H1 (cell line): Measurements from ENCODE around the gene LMNB1. TPM values are rescaled to one million over a fixed set of nuclear protein-coding genes. Genes with fewer than 3 reads are reported as not detected.

Experiments
- CTCF ChIA-PET: fragments of 300-600 bp; sonication (Branson Sonifier 250); formaldehyde crosslinking; loops from one replicate; lab custom pipeline; 2021; ENCODE audit not compliant: partially characterized antibody; lab: Charles Lee
- POLR2A ChIA-PET: fragments of 300-600 bp; sonication (Branson Sonifier 250); formaldehyde crosslinking; loops from one replicate; lab custom pipeline; 2021; ENCODE audit warnings: inconsistent platforms; ENCODE audit not compliant: partially characterized antibody; lab: Charles Lee
- DNase-seq, 2 experiments: peaks; one replicate each; pipeline versions ENCODE4 v3.0.0 to v3.0.0-alpha.2; 2010 to 2022; ENCODE audit warnings: low spot score in 2 of 2, low read depth in 1 of 2, mixed read lengths in 1 of 2
- FAIRE-seq: peaks from 2 replicates; lab custom pipeline; 2011; peaks lifted over from hg19 to GRCh38; lab: Jason Lieb, UNC
- H2AFZ ChIP-seq: 2 replicates; pipeline ENCODE4 v1.8.1; 2012; ENCODE audit warnings: low read length, inconsistent platforms
- H2AK5ac ChIP-seq: 2 replicates; pipeline ENCODE4 v1.6.1; 2013; ENCODE audit warnings: low read depth, low read length
- H2BK120ac ChIP-seq: replicated peaks from 2 replicates; pipeline ENCODE3; 2013; ENCODE audit warnings: low read depth, low read length, inconsistent platforms
- H2BK12ac ChIP-seq: 2 replicates; pipeline ENCODE4 v1.6.1; 2013; ENCODE audit warnings: low read depth, low read length
- H2BK15ac ChIP-seq: 2 replicates; pipeline ENCODE4 v1.6.1; 2013; ENCODE audit warnings: low read length
- H2BK20ac ChIP-seq: 2 replicates; pipeline ENCODE4 v1.6.1; 2013; ENCODE audit warnings: low read length
- H2BK5ac ChIP-seq: 2 replicates; pipeline ENCODE4 v1.6.1; 2013; ENCODE audit warnings: low read depth, low read length
- H3K14ac ChIP-seq: 2 replicates; pipeline ENCODE4 v1.6.1; 2013; ENCODE audit warnings: inconsistent platforms; ENCODE audit not compliant: insufficient read length
- H3K18ac ChIP-seq: 2 replicates; pipeline ENCODE4 v1.6.1; 2013; ENCODE audit warnings: low read length; ENCODE audit errors: extremely low read depth
- H3K23ac ChIP-seq: 2 replicates; pipeline ENCODE4 v1.6.1; 2013; ENCODE audit warnings: inconsistent platforms; ENCODE audit not compliant: insufficient read length
- H3K23me2 ChIP-seq: 2 replicates; pipeline ENCODE4 v1.6.1; 2013; ENCODE audit warnings: low read depth, low read length
- H3K27ac ChIP-seq: 2 replicates; pipeline ENCODE4 v1.6.1; 2011; ENCODE audit warnings: low read depth, low read length, inconsistent platforms
- H3K27me3 ChIP-seq, 4 experiments: replicated peaks in 1 of 4; 1 replicate in 1 of 4; 2 replicates in 3 of 4; pipeline versions ENCODE4 v1.6.1 to v1.8.1; 2011 to 2013; ENCODE audit warnings: low read length in 3 of 4, mild to moderate bottlenecking in 3 of 4, inconsistent platforms in 2 of 4, mixed read lengths in 2 of 4, moderate library complexity in 1 of 4; ENCODE audit not compliant: control insufficient read depth in 3 of 4, insufficient read depth in 3 of 4; ENCODE audit errors: extremely low read depth in 1 of 4
- H3K36me3 ChIP-seq, 4 experiments: 2 replicates each; pipeline versions ENCODE4 v1.6.1 to v1.8.1; 2011 to 2013; ENCODE audit warnings: mild to moderate bottlenecking in 4 of 4, low read length in 3 of 4, moderate library complexity in 2 of 4, control low read depth in 1 of 4, inconsistent platforms in 1 of 4; ENCODE audit not compliant: insufficient read depth in 4 of 4, control insufficient read depth in 2 of 4
- H3K4ac ChIP-seq: replicated peaks from 2 replicates; pipeline ENCODE3; 2013; ENCODE audit warnings: low read length, low read depth, mixed read lengths, inconsistent platforms; ENCODE audit not compliant: insufficient read length
- H3K4me1 ChIP-seq, 4 experiments: replicated peaks in 1 of 4; 1 replicate in 1 of 4; 2 replicates in 3 of 4; pipeline versions ENCODE4 v1.6.1 to v1.8.1; 2011 to 2013; ENCODE audit warnings: low read length in 3 of 4, inconsistent platforms in 2 of 4, mixed read lengths in 1 of 4; ENCODE audit not compliant: insufficient read depth in 4 of 4, control insufficient read depth in 3 of 4
- H3K4me2 ChIP-seq, 2 experiments: 2 replicates each; pipeline versions ENCODE4 v1.6.1 to v1.8.1; 2011 to 2013; ENCODE audit warnings: low read depth in 2 of 2, low read length in 2 of 2, control low read depth in 1 of 2, inconsistent platforms in 1 of 2, mild to moderate bottlenecking in 1 of 2; ENCODE audit not compliant: insufficient read depth in 1 of 2
- H3K4me3 ChIP-seq, 4 experiments: fragments of 200-600, 300-600 bp in 1 of 4; sonication (generic), shearing (Covaris generic), sonication (Bioruptor Twin) in 1 of 4; 2 replicates each; pipeline versions ENCODE4 v1.5.1 to v1.8.1; 2011 to 2016; ENCODE audit warnings: low read length in 4 of 4, low read depth in 3 of 4, control low read depth in 2 of 4, inconsistent platforms in 2 of 4, mild to moderate bottlenecking in 2 of 4, mixed read lengths in 1 of 4, moderate library complexity in 1 of 4; ENCODE audit not compliant: insufficient read depth in 2 of 4; ENCODE audit errors: extremely low read depth in 1 of 4
- H3K56ac ChIP-seq: replicated peaks from 2 replicates; pipeline ENCODE3; 2013; ENCODE audit warnings: low read depth, mild to moderate bottlenecking, mixed read lengths, low read length, inconsistent platforms; ENCODE audit not compliant: insufficient read length
- H3K79me1 ChIP-seq: 2 replicates; pipeline ENCODE4 v1.6.1; 2013; ENCODE audit warnings: low read depth, low read length, control low read depth
- H3K79me2 ChIP-seq, 2 experiments: 2 replicates each; pipeline versions ENCODE4 v1.6.1 to v1.8.1; 2012 to 2013; ENCODE audit warnings: low read length in 2 of 2, mild to moderate bottlenecking in 2 of 2, inconsistent platforms in 1 of 2; ENCODE audit not compliant: insufficient read depth in 2 of 2, control insufficient read depth in 1 of 2
- H3K9ac ChIP-seq, 4 experiments: replicated peaks in 1 of 4; 1 replicate in 1 of 4; 2 replicates in 3 of 4; pipeline versions ENCODE4 v1.6.1 to v1.8.1; 2011 to 2013; ENCODE audit warnings: low read depth in 3 of 4, low read length in 3 of 4, control low read depth in 2 of 4, mild to moderate bottlenecking in 2 of 4, moderate library complexity in 2 of 4, inconsistent platforms in 1 of 4; ENCODE audit errors: extremely low read depth in 1 of 4
- H3K9me3 ChIP-seq, 2 experiments: 2 replicates each; pipeline versions ENCODE4 v1.6.1 to v1.8.1; 2012 to 2013; ENCODE audit warnings: mild to moderate bottlenecking in 2 of 2, moderate library complexity in 2 of 2, control low read depth in 1 of 2, inconsistent platforms in 1 of 2, low read depth in 1 of 2, low read length in 1 of 2, mixed read lengths in 1 of 2; ENCODE audit not compliant: insufficient read depth in 2 of 2
- H4K20me1 ChIP-seq, 2 experiments: replicated peaks in 1 of 2; 2 replicates each; pipeline versions ENCODE3 to v1.8.1; 2011 to 2013; ENCODE audit warnings: inconsistent platforms in 2 of 2, low read length in 2 of 2, mild to moderate bottlenecking in 1 of 2; ENCODE audit not compliant: insufficient read depth in 2 of 2, control insufficient read depth in 1 of 2
- H4K5ac ChIP-seq: 2 replicates; pipeline ENCODE4 v1.6.1; 2013; ENCODE audit warnings: low read length, low read depth, mixed read lengths, inconsistent platforms; ENCODE audit not compliant: insufficient read length
- H4K8ac ChIP-seq: 2 replicates; pipeline ENCODE4 v1.8.0; 2013; ENCODE audit warnings: mild to moderate bottlenecking, moderate library complexity, low read length, inconsistent platforms; ENCODE audit not compliant: insufficient read depth; ENCODE audit errors: extremely low read depth
- H4K91ac ChIP-seq: replicated peaks from 2 replicates; pipeline ENCODE3; 2013; ENCODE audit warnings: low read length, mixed read lengths, inconsistent platforms; ENCODE audit not compliant: insufficient read length
- BCL11A ChIP-seq, 2 experiments: IDR thresholded peaks; one replicate each; pipeline ENCODE4 v1.6.1; 2011; ENCODE audit warnings: low read depth in 2 of 2, low read length in 2 of 2, mild to moderate bottlenecking in 2 of 2
- CHD1 ChIP-seq: IDR thresholded peaks from 2 replicates; pipeline ENCODE4 v1.6.1; 2012; ENCODE audit warnings: low read depth, low read length, improper control_type of control experiment
- CREB1 ChIP-seq: IDR thresholded peaks from 2 replicates; pipeline ENCODE4 v1.6.1; 2012; ENCODE audit warnings: inconsistent platforms
- GABPA ChIP-seq: IDR thresholded peaks from 2 replicates; pipeline ENCODE4 v1.6.1; 2011; ENCODE audit warnings: mild to moderate bottlenecking, low read length, moderate library complexity, borderline replicate concordance; ENCODE audit not compliant: insufficient read depth
- KDM4A ChIP-seq: IDR thresholded peaks from one replicate; pipeline ENCODE4 v1.7.1; 2012; ENCODE audit warnings: low read depth, mild to moderate bottlenecking, moderate library complexity, low read length, inconsistent platforms; ENCODE audit not compliant: severe bottlenecking
- PHF8 ChIP-seq: fragments of 200-600 bp; sonication (generic); conservative IDR thresholded peaks from 2 replicates; pipeline ENCODE4 v1.7.1; 2012; ENCODE audit warnings: low read depth, mild to moderate bottlenecking, inconsistent platforms, low read length, moderate library complexity
- POLR2A ChIP-seq, 2 experiments: IDR thresholded peaks; 1 replicate in 1 of 2; 2 replicates in 1 of 2; pipeline ENCODE4 v1.6.1; 2011; ENCODE audit warnings: low read depth in 2 of 2, low read length in 2 of 2, mild to moderate bottlenecking in 2 of 2; ENCODE audit errors: control extremely low read depth in 1 of 2
- POLR2AphosphoS5 ChIP-seq: IDR thresholded peaks from 2 replicates; pipeline ENCODE4 v1.6.1; 2011; ENCODE audit warnings: low read depth, low read length
- RXRA ChIP-seq: IDR thresholded peaks from 2 replicates; pipeline ENCODE4 v1.6.1; 2011; ENCODE audit warnings: low read depth, mild to moderate bottlenecking, low read length, moderate library complexity; ENCODE audit not compliant: insufficient read depth
- SAP30 ChIP-seq: fragments of 300-600 bp; sonication (generic); IDR thresholded peaks from 2 replicates; pipeline ENCODE4 v1.7.1; 2012; ENCODE audit warnings: low read length, moderate library complexity, mild to moderate bottlenecking, inconsistent platforms; ENCODE audit not compliant: insufficient read depth, insufficient replicate concordance
- SRF ChIP-seq: IDR thresholded peaks from 2 replicates; pipeline ENCODE4 v1.6.1; 2011; ENCODE audit warnings: mild to moderate bottlenecking, low read depth, low read length, moderate library complexity
- TAF7 ChIP-seq: optimal IDR thresholded peaks from 2 replicates; pipeline ENCODE3; 2011; ENCODE audit warnings: low read depth, mild to moderate bottlenecking, inconsistent platforms, low read length, moderate library complexity, borderline replicate concordance
- USF2 ChIP-seq: IDR thresholded peaks from 2 replicates; pipeline ENCODE4 v1.6.1; 2011; ENCODE audit warnings: low read length, improper control_type of control experiment
- WGBS, 2 experiments: shearing (Covaris generic) in 1 of 2; methylation state at CpG; one replicate each; pipeline versions ENCODE4 v1.1.6 to v1.1.7; 2013 to 2015; ENCODE audit warnings: low lambda C conversion rate in 2 of 2, mixed read lengths in 2 of 2, inconsistent platforms in 1 of 2, low coverage in 1 of 2, missing lambda C conversion rate in 1 of 2; ENCODE audit not compliant: insufficient replicate concordance in 2 of 2, insufficient coverage in 1 of 2, insufficient read length in 1 of 2; ENCODE audit errors: extremely low coverage in 1 of 2, missing lambda C conversion rate in 1 of 2; 5-methylcytosine and 5-hydroxymethylcytosine counted together
- polyA plus RNA-seq, 7 experiments: library from polyadenylated mRNA; depleted of rRNA in 3 of 7; stranded (reverse) in 5 of 7; unstranded in 2 of 7; fragments of >200 nt in 5 of 7; fragments of 200-250 nt in 2 of 7; gene quantifications; 1 replicate in 5 of 7; 2 replicates in 1 of 7; 4 replicates in 1 of 7; pipeline versions ENCODE4 v1.2.1 to v1.2.3, GENCODE V29; 2011 to 2013; ENCODE audit warnings: missing spikeins in 2 of 7, mixed read lengths in 2 of 7
- total RNA-seq: library from RNA; stranded (reverse); fragmentation: NEBNext Ultra II Directional; extraction: Animal tissue kit (Norgen Biotek cat#: 25700); gene quantifications from 2 replicates; pipeline ENCODE4 v1.2.1, GENCODE V29; 2021

LMNB1 gene
- total and polyA plus RNA-seq, 2 of the 8 experiments (the other 6 are each of a cell fraction or from before 2014, with no cell fraction given): 73.5 to 225 TPM

- no peak for FAIRE-seq
- Histone ChIP-seq H4K20me1 (no peaks in the 10 kb centered on the region), H3K56ac (no peak overlapping the region), H3K14ac (no peak overlapping the region), H2BK20ac (no peak overlapping the region; the same call in 1 of the 2 replicates), H3K79me1 (no peaks in the 10 kb centered on the region), H2BK5ac (peak overlapping the region; percentile 90), H2AFZ (no peak overlapping the region), H2BK12ac (no peak overlapping the region; the same call in 1 of the 2 replicates), H4K8ac (no peak overlapping the region), H3K4me3 (no peak overlapping the region), H3K4me2 (no peak overlapping the region; a peak in 1 of 4 replicates), H2BK120ac (peak overlapping the region; percentile 30), H3K36me3 (no peaks in the 10 kb centered on the region), H3K79me2 (peaks cover 0 to 23% of the 10 kb centered on the region in 2 experiments; a peak in 3 of 4 replicates), H3K18ac (peak overlapping the region; percentile 63), H2AK5ac (peak overlapping the region; percentile 20; the same call in 1 of the 2 replicates), H3K27ac (no peak overlapping the region), H3K9ac (peak overlapping the region in 1 of 4 experiments; percentile 33; a peak in 1 of 7 replicates), H3K9me3 (no peaks in the 10 kb centered on the region), H3K23me2 (no peaks in the 10 kb centered on the region), H3K23ac (no peak overlapping the region), H4K91ac (peak overlapping the region; percentile 63), H3K27me3 (no peaks in the 10 kb centered on the region), H2BK15ac (peak overlapping the region; percentile 20; the same call in 1 of the 2 replicates), H3K4ac (no peak overlapping the region), H4K5ac (no peak overlapping the region), H3K4me1 (peaks cover 6 to 26% (median 20%) of the 10 kb centered on the region in 4 experiments)
- POLR2A ChIA-PET: interaction anchor here (0.6 kb wide), 1 partner anchor 571 kb away, joined by 3 read pairs; no protein-coding TSS in a partner anchor
- CTCF ChIA-PET: interaction anchor here (0.7 to 1.3 kb wide), 5 partner anchors 30 to 466 kb away, joined by 3 to 5 read pairs (median 3); no protein-coding TSS in a partner anchor
- 87% methylated on average over 4 of the region's 4 CpGs; no CpG with 5 or more reads in 1 of the 2 experiments for WGBS, 2 experiments
- peak in 1 of 2 experiments; percentile 33 for DNase-seq
- TF ChIP-seq SAP30: no peak
- TF ChIP-seq POLR2A (IDR thresholded peaks at IDR 0.05; ENCODE audit: control extremely low read depth in 1 of 2, low read depth in 2 of 2, low read length in 2 of 2): no peak
- TF ChIP-seq CHD1: no peak
- TF ChIP-seq SRF: no peak
- TF ChIP-seq RXRA: no peak
- no peak for TF ChIP-seq CREB1
- TF ChIP-seq USF2: no peak
- TF ChIP-seq TAF7: no peak
- no peak for TF ChIP-seq KDM4A
- TF ChIP-seq GABPA: no peak
- TF ChIP-seq POLR2AphosphoS5: no peak
- TF ChIP-seq PHF8: no peak
- no peak for TF ChIP-seq BCL11A (IDR thresholded peaks at IDR 0.05; ENCODE audit: low read depth in 2 of 2, low read length in 2 of 2)
Observed at GRCh38 chr5:126847456-126847820, 70.5 kb downstream of the LMNB1 start.
